HL-60 (cell line): Measurements from ENCODE around the gene SP5.

Experiments used
- CTCF ChIP-seq: IDR thresholded peaks from one replicate; pipeline ENCODE4 v1.5.1; 2011; ENCODE audit warnings: low read length, control low read depth, inconsistent platforms; ENCODE audit not compliant: insufficient read depth
- REST ChIP-seq: IDR thresholded peaks from 2 replicates; pipeline ENCODE4 v1.6.1; 2012; ENCODE audit warnings: low read depth; ENCODE audit not compliant: insufficient replicate concordance

- TF ChIP-seq CTCF (no peak), REST (no peak)
Observed at GRCh38 chr2:170714381-170715061, 616 bp upstream of the SP5 start.
